Mucosa of rectum (tissue), 2 donors: ENCODE measurements around the gene XYLT1.

Experiments used
- H3K27ac ChIP-seq, 2 donors: one replicate each; pipeline ENCODE4 v1.7.0; 2013; ENCODE audit warnings: inconsistent platforms in 2 of 2, low read depth in 2 of 2, low read length in 2 of 2
- H3K27me3 ChIP-seq, 2 donors: one replicate each; pipeline ENCODE4 v1.7.0; 2013; ENCODE audit warnings: low read length in 2 of 2; ENCODE audit not compliant: control insufficient read depth in 2 of 2, insufficient read depth in 2 of 2
- H3K36me3 ChIP-seq, 2 donors: one replicate each; pipeline ENCODE4 v1.7.0; 2013; ENCODE audit warnings: low read length in 2 of 2; ENCODE audit not compliant: control insufficient read depth in 2 of 2, insufficient read depth in 2 of 2
- H3K4me1 ChIP-seq, 2 donors: one replicate each; pipeline ENCODE4 v1.7.0; 2013; ENCODE audit warnings: low read length in 2 of 2, mild to moderate bottlenecking in 1 of 2; ENCODE audit not compliant: control insufficient read depth in 2 of 2, insufficient read depth in 2 of 2
- H3K4me3 ChIP-seq, 2 donors: one replicate each; pipeline ENCODE4 v1.7.0; 2013; ENCODE audit warnings: low read length in 2 of 2
- H3K9ac ChIP-seq, 2 donors: one replicate each; pipeline ENCODE4 v1.7.0; 2013; ENCODE audit warnings: low read length in 2 of 2, low read depth in 1 of 2, mild to moderate bottlenecking in 1 of 2
- H3K9me3 ChIP-seq, 2 donors: one replicate each; pipeline ENCODE4 v1.7.0; 2013; ENCODE audit warnings: low read length in 2 of 2; ENCODE audit not compliant: control insufficient read depth in 2 of 2
- donor health status: healthy.
- donor health status: Normal muscosa, but diverticular disease.

The XYLT1 gene

GRCh38 chr16:17318238-17318637 is 152.5 kb downstream of the XYLT1 start:
- no peaks in the 10 kb centered on the region for H3K9me3 ChIP-seq
- H3K27ac ChIP-seq = no peak overlapping the region
- no peak overlapping the region for H3K9ac ChIP-seq

DNA sequence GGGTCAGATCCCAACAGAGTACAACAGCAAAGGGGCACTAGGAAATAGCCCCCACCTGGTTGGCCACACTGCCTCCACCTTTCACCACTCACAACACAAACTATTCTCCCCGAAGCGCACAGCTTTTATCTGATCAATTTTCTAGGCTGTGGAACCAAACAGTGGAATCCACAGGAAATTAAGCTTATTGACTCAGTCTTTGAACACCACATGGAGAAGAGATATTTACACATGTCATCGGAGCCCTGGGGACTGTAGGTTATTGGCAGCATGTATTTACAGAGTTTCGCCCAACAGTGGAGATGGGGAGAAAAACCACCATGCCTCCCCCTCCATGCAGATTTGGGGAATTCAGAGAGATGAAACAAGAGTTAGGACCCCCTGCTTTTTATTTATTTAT is 154.8 kb downstream of the XYLT1 start:
- Histone ChIP-seq H3K9me3 (no peaks in the 10 kb centered on the region), H3K27ac (no peak overlapping the region), H3K4me3 (no peak overlapping the region), H3K4me1 (peaks cover 8 to 12% of the 10 kb centered on the region in 2 donors), H3K36me3 (no peaks in the 10 kb centered on the region), H3K27me3 (no peaks in the 10 kb centered on the region), H3K9ac (no peak overlapping the region)

More at GRCh38 chr16:17318238-17318637, 152.5 kb downstream of the XYLT1 start:
- peaks cover 3% of the 10 kb centered on the region in 2 donors for H3K4me1 ChIP-seq
- no peaks in the 10 kb centered on the region for H3K27me3 ChIP-seq
- H3K36me3 ChIP-seq = no peaks in the 10 kb centered on the region
- no peak overlapping the region for H3K4me3 ChIP-seq

DNA sequence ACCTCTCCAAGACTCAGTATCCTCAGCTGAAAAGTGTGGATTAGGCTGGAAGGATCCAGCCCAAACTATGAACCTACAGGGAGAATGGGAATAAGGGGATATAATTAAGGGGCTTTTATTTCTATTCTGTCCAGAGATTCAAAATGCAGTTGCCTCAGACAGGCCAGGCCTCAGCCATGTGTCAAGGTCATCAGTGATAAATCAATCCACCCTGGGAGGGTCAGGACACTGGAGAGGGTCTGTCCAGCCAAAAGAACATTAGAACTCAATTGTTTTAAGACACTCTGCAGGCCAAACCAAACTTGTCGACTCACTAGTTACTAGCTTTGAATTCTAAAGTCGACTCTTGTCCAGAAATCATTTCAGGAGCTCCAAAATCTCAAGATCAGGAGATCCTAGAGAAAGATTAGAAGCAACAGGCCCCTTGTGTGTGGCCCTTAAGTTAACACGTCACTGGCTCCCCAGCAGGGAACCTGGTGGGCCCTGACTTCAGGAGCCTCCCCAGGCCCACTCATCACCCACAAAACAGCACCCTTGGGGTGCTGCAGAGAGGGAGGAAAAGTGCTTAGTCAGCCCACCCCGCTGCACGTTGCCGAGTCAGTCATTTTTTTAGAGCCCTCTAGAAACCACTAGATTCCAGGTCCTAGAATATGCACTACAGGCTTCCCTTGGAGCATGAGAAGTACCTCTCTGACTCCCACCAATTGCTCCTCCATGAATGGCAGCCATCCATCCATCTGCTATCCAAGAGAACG is 156.8 kb downstream of the XYLT1 start:
- H3K4me1 ChIP-seq = peaks cover 8 to 12% of the 10 kb centered on the region in 2 donors
- H3K27ac ChIP-seq = peak overlapping the region; percentile 11 to 38
- H3K9ac ChIP-seq = no peak overlapping the region
- H3K36me3 ChIP-seq = no peaks in the 10 kb centered on the region
- H3K4me3 ChIP-seq = no peak overlapping the region
- H3K9me3 ChIP-seq = no peaks in the 10 kb centered on the region
- no peaks in the 10 kb centered on the region for H3K27me3 ChIP-seq

GRCh38 chr16:17313085-17313611 is 157.6 kb downstream of the XYLT1 start:
- H3K9ac ChIP-seq = peak overlapping the region in 1 of 2 donors; percentile 28
- H3K27me3 ChIP-seq = no peaks in the 10 kb centered on the region
- no peaks in the 10 kb centered on the region for H3K9me3 ChIP-seq
- no peaks in the 10 kb centered on the region for H3K36me3 ChIP-seq
- no peak overlapping the region for H3K4me3 ChIP-seq
- H3K27ac ChIP-seq = peak overlapping the region; percentile 58 to 71
- H3K4me1 ChIP-seq = peaks cover 8 to 12% of the 10 kb centered on the region in 2 donors

GRCh38 chr16:17312094-17312710 is 158.6 kb downstream of the XYLT1 start:
- Histone ChIP-seq H3K36me3 (no peaks in the 10 kb centered on the region), H3K27me3 (no peaks in the 10 kb centered on the region), H3K27ac (peak overlapping the region; percentile 58 to 71), H3K4me3 (no peak overlapping the region), H3K9me3 (no peaks in the 10 kb centered on the region), H3K4me1 (peaks cover 8 to 12% of the 10 kb centered on the region in 2 donors), H3K9ac (peak overlapping the region in 1 of 2 donors; percentile 9)

GRCh38 chr16:17311333-17312093 is 159.2 kb downstream of the XYLT1 start:
- H3K27ac ChIP-seq = peak overlapping the region in 1 of 2 donors; percentile 71
- H3K4me3 ChIP-seq = no peak overlapping the region
- H3K9ac ChIP-seq = no peak overlapping the region
- no peaks in the 10 kb centered on the region for H3K9me3 ChIP-seq
- H3K27me3 ChIP-seq = no peaks in the 10 kb centered on the region
- H3K4me1 ChIP-seq = peaks cover 8 to 12% of the 10 kb centered on the region in 2 donors
- H3K36me3 ChIP-seq = no peaks in the 10 kb centered on the region

GRCh38 chr16:17309510-17309909 is 161.2 kb downstream of the XYLT1 start:
- Histone ChIP-seq H3K27ac (no peak overlapping the region), H3K36me3 (no peaks in the 10 kb centered on the region)

DNA sequence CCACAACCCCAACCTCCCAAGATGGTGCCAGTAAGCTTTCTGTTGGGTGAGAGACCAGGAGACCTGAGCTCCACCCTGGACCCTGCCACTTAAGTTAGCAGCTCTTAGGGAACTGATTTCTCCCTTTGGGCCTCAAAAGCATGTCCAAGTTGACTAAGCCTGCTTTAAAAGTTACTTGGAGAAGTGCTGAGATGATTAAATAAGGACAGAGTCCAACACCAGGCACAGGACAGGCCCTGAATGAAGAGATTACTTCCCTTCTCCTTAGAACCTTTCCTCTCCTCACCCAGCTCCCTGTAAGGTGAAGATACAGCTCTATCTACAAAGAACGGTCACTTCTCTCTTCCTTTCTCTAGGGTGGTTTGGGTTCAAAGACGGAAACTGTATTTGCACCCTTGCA is 162.6 kb downstream of the XYLT1 start:
- H3K4me3 ChIP-seq = no peak overlapping the region
- no peaks in the 10 kb centered on the region for H3K27me3 ChIP-seq
- no peak overlapping the region for H3K9ac ChIP-seq
- no peaks in the 10 kb centered on the region for H3K9me3 ChIP-seq
- no peaks in the 10 kb centered on the region for H3K36me3 ChIP-seq
- H3K27ac ChIP-seq = no peak overlapping the region
- H3K4me1 ChIP-seq = peaks cover 28 to 31% of the 10 kb centered on the region in 2 donors

More at GRCh38 chr16:17309510-17309909, 161.2 kb downstream of the XYLT1 start:
- H3K9me3 ChIP-seq = no peaks in the 10 kb centered on the region
- H3K4me1 ChIP-seq = peaks cover 19% of the 10 kb centered on the region in 2 donors
- no peak overlapping the region for H3K9ac ChIP-seq
- H3K27me3 ChIP-seq = no peaks in the 10 kb centered on the region
- no peak overlapping the region for H3K4me3 ChIP-seq

GRCh38 chr16:17307504-17307903 is 163.3 kb downstream of the XYLT1 start:
- no peaks in the 10 kb centered on the region for H3K36me3 ChIP-seq
- no peak overlapping the region for H3K27ac ChIP-seq
- H3K27me3 ChIP-seq = no peaks in the 10 kb centered on the region
- H3K4me3 ChIP-seq = no peak overlapping the region
- no peaks in the 10 kb centered on the region for H3K9me3 ChIP-seq
- H3K9ac ChIP-seq = no peak overlapping the region
- H3K4me1 ChIP-seq = peaks cover 30 to 33% of the 10 kb centered on the region in 2 donors

- no peak overlapping the region for H3K4me3 ChIP-seq
- H3K9ac ChIP-seq = no peak overlapping the region
- no peaks in the 10 kb centered on the region for H3K9me3 ChIP-seq
- no peaks in the 10 kb centered on the region for H3K27me3 ChIP-seq
- H3K36me3 ChIP-seq = no peaks in the 10 kb centered on the region
- H3K4me1 ChIP-seq = peaks cover 32 to 37% of the 10 kb centered on the region in 2 donors
- no peak overlapping the region for H3K27ac ChIP-seq
Measured at GRCh38 chr16:17306745-17307144, 164.0 kb downstream of the XYLT1 start.
